ENCODE data around the gene NMNAT3.
"Not testable (repeated sequence)": the region's sequence is repeated elsewhere in the genome, so short reads cannot be mapped to it uniquely, and the experiment has no call there.

NMNAT3 gene

DNA sequence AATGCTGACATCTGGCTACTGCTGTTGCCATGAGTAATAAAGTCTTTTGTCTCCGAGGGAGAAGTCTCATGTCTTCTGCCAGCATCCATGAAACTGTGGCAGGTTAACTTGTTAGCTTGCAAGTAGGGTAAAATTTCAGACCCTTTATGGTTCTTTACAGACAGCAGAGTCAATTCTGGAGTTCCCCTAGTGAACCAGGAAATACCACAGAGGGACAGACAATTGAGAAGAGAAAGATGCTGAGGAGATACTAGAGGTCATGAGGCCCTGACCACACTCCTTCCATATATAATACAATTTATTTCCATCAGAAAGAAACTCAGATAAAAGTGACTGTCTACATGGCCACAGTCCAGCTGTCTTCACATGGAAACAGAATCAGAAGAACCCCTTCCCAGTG, 38.1 kb downstream of the NMNAT3 start:
- DNase-seq (ENCODE audit: insufficient read length, low spot score) (no peak), FAIRE-seq (no peak)

DNA sequence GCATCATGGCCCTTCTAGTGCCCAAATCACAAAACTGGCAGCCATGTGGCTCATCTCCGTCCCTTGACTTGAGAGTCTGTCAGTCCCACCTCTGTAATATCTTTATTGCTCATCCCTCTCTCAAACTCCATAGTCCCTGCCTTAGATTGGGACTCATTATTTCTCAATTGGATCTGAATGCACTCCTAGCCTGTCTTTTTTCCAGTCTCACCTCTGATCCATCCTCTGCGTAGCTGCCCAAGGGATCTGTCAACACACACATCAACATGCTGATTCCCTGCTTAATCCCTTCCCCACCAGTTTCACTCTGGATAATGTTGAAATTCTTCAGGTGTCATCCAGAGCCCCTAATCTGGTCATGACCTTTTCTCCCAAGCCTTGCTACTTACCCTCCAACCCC, 39.3 kb downstream of the NMNAT3 start:
- DNase-seq (ENCODE audit: insufficient read length, low spot score) = no peak
- no peak for FAIRE-seq

DNA sequence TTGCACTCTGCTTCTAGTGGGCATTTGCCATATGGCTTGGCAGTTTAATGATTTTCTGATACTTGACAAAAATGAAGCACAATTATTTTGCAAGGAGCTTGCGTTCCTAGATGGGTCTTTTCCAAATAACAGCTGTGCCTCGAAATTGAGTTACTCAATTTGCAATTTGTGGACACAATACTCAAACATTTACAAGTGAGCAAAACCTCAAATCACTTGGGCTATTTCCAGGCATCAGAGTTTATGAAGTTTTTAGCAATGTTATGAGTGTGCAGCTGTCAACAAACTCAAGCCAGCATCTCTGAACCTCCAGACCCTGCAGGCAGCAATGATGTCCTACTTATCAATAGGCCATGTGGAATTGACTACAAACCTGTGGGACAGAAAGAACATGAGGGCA, 41.3 kb downstream of the NMNAT3 start:
- FAIRE-seq = no peak
- no peak for DNase-seq (ENCODE audit: insufficient read length, low spot score)

DNA sequence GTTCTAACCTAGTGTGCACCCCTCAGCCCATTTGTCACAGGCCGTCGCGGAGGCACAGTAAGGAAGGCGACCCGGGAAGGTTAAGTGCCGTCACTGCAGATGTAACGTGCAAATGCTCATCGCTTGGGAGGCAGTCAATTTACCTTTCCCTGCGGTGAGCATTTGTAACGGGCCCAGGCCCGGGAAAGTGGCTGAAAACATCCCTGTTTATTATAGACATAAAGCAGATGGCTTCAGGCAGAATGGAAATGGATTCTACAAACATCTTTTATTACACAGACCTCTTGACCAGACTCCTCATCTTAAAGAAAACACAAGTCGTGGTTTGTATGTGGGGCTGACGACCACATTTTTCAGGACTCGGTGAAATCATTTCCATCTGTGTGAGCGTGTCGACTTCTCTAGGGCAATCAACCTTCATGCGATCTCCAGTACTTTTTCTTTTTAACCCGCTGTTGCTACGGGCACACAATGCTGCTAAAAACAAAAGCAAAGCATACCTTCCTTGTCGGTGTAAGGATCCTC, 43.6 kb downstream of the NMNAT3 start:
- DNase-seq (ENCODE audit: insufficient read length, low spot score) (no peak), FAIRE-seq (no peak)

DNA sequence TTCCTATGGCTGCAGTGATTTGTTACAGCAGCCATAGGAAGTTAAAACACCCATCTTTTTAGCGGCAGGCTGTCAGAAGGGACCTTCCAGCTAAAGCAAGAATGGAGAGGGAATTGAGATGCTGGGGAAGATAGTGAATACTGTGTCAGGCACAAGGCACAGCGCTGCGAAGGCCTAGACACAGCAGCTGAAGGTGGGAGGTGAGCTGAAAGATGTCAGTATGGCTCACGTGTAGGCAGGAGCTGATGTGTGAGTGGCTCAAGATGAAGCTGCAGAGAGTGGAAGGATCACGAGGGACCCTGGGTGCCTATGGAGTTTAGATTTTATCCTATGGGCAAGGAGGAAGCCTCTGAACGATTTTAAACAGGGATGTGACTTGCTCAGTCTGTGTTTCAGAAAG, 44.3 kb downstream of the NMNAT3 start:
- FAIRE-seq = no peak
- DNase-seq (ENCODE audit: insufficient read length, low spot score) = no peak

DNA sequence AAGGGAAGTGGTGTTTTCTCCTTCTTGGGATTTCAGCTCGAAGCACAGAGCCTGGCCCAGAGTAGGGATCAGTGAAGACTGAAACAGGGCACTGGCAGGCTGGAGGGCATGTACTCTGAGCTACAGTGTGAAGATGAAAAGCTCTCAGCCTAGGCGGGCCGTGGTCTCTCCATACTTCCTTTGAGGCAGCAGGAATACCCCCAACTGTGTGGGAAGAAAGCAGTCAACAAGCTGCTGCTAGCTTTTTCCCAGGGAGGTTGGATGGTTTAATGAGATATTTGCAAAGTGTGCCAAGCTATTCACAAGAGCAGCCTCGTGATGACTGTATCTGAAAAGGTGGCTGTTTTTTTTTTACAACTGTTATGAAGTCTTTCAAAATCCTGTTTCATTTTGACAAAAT, 47.2 kb downstream of the NMNAT3 start:
- no peak for FAIRE-seq
- DNase-seq (ENCODE audit: insufficient read length, low spot score) = no peak

DNA sequence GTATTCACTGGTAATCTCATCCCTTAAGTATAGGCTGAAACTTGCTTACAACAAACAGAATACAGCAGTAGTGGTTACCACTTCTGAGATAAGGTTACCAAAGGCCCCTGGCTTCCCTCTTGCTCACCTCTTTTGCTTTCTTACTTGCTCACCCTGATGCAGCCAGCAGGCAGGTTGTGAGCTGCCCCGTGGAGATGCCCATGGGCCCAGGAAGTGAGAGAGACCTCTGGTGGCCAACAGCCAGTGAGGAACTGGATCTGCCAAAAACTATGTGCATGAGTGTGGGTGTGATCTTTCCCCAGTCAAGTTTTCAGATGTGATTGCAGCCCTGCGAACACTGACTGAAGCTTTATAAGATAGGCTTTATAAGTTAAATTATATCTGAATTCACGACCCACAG, 48.7 kb downstream of the NMNAT3 start:
- FAIRE-seq = no peak
- peak; percentile 15 for DNase-seq (ENCODE audit: insufficient read length, low spot score)

DNA sequence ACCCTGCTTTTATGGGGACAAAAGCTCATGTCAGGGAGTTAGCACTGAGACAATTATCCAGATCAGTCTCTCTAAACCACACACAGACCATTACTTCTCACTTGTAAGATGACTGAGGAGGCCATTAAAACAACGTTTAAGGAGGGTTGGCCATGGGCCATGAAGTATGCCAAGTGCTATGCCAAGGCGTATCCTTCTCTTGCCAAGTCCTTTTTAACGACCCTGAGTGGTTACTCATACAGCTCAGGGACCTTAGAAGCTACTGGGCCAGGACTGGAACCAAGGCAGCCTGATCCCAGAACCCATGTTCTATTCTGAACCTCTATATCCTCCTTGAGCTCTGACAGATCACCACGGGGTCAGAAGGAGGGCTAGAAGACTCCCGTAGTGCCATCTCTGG, 50.0 kb downstream of the NMNAT3 start:
- DNase-seq (ENCODE audit: insufficient read length, low spot score) = no peak
- FAIRE-seq = no peak

DNA sequence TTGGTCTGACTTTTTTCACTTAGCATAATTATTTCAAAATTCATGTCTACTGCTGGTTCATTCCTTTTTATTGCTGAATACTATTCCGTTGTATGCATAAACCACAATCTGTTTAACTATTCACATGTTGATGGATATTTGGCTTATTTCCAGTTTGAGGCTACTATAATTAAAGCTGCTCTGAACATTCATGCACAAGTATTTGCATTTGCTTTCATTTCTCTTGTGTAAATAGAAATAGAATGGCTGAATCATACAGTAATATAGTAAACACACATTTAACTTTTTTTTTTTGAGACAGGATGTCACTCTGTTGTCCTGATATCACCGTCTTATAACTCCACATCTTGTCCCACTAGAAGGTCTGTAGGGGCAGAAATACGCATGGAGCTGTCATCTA, 57.3 kb downstream of the NMNAT3 start:
- DNase-seq (ENCODE audit: insufficient read length, low spot score) (no peak), FAIRE-seq (no peak)

DNA sequence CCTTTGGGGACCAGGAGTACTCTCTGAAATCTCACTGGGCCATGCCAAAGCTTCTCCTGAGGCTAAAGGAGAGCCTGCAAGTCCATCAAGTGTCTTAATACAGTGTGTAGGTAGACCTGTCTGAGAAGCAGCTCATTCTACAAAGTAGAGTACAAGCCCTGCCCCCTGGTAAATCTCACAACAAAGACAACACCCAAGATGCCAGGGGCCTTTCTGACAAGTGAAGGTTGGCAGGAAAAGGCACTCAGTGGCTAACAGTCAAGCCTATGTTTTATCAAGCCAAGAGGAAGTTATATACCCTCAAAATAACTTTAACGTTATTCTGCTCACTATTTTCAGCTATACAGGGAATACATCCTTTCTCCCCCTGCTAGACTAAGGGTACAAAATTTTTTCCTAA, 58.3 kb downstream of the NMNAT3 start:
- DNase-seq (ENCODE audit: insufficient read length, low spot score) (no peak), FAIRE-seq (no peak)

DNA sequence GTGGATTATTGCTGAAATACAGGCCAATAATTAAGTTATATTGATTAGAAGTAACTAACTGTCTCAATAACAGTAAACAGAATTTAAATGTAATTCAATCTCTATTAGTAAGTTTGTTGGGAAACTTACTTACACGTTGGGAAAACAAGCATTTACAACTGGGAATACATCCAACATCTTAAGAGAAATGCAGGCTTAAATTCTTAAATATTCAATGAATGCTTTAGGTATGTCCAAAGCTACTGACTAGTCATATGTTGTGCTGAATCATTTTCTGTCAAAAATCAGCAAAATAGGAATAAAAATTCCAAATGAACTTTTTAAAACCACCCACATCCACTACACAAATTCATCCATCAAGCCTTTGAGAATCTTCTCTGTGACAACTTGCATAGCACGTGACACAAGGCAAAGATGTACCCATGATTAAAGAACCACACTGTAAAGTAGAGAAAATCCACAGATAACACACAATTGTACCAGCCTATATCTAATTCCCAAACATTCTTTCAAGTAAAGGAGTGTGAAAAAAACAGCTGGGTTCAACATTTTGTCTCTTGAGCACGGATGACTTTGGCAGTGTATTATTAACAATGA, 60.0 kb downstream of the NMNAT3 start:
- DNase-seq (ENCODE audit: insufficient read length, low spot score) = no peak
- FAIRE-seq = no peak

DNA sequence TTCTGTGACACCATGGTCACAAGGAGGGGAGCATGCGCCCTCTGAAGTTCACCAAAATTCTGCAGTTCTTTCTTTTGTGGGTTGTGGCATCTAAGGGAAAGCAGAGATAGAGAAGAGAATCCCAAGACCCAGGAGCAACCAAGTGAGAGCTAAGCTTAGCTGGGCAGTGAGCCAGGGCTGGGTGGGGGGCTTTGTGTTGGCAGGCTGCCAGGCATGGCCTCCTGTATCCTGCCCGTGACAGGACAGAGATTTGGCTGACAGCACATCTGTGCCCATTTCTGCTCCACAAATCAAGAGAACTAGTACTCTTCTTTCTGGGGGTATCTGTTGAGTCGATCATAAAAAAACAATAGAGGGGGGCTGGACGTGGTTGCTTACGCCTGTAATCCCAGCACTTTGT, 66.2 kb downstream of the NMNAT3 start:
- DNase-seq (ENCODE audit: insufficient read length, low spot score) (no peak), FAIRE-seq (no peak)

DNA sequence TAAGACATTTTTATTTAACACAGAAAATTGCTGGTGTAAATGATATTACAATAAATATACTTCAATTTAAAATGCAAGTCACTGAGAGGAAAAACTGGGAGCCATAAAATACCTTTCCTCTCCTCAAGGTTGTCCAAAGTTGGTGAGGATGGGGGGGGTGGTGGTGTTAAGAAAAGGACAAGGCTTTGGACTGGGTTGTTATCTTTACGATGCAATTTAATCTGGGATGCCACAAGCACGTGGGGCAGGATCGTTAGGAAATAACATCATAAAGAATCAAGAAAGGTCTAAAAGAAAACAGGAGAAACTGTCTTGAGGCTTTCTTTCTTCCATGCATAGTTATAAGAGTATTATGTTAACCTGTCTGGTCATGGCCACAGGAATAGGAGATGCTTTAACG, 66.9 kb downstream of the NMNAT3 start:
- no peak for FAIRE-seq
- DNase-seq (ENCODE audit: insufficient read length, low spot score) = no peak

DNA sequence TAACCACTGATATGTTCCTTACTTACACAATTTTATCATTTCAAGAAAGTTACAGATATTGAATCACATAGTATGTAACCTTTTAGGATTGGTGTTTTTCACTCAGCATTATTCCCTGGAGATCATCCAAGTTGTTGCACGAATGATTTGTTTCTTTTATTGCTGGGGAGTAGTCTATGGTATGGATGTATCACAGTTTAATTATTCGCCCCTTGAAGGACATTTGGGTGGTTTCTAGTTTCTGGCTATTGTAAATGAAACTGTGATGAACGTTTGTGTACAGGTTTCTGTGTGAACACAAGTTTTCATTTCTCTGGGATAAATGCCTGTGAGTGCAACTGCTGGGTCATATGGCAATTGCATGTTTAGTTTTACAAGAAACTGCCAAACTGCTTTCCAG, 68.8 kb downstream of the NMNAT3 start:
- DNase-seq (ENCODE audit: insufficient read length, low spot score) = no peak
- FAIRE-seq = no peak

DNA sequence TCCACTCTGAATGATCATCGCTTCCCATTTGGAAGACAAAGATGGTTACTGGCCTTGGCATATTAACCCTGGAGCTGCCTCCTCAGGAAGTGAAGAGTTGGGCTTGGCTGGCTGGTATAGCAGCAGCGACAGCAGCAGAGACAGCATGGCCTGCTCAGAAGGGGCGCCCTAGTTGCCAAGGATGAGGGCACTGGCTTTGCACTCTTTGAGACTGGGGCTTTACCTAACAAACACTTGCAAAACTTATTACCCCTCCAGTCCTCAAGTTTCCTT, 69.7 kb downstream of the NMNAT3 start:
- no peak for DNase-seq (ENCODE audit: insufficient read length, low spot score)
- no peak for FAIRE-seq

DNA sequence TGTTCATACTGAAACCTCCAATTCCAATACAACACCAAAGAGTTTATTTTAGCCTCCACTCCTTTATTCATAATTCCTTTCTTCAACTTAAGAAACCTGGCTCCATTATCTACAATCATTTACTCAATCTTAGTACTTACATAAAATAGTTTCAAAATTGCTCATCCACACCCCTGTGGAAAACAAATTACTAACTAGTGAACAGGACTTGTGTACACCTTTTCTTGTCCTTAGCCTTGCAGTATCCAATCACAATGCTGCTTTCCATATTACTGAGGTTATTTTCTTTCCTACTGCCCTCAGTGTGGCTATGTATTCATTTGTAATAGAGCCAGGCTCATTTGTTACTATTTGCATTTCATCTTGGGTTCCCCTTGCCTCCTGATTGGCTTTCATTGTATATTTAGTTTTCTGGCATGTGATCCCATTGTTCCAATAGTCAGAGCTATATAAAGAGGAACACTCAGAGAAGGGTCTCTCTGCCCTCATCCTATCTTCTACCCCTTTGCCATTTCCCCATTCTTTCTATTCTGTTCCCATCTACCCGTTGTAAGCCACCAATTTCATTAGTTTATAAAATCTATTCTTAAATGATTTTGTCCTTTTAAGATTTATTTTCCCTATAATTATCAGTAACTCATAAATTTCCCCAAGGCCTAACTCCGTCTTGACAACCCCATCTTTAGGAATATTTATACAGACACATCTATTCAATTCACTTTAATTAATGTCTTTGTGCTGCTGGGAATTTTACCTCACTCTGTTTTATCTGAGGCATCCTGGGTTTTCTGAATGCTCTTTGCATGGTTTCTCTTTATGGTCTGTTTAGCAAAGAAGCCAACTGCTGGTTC, 70.3 kb downstream of the NMNAT3 start:
- FAIRE-seq (no peak), DNase-seq (ENCODE audit: insufficient read length, low spot score) (no peak)

DNA sequence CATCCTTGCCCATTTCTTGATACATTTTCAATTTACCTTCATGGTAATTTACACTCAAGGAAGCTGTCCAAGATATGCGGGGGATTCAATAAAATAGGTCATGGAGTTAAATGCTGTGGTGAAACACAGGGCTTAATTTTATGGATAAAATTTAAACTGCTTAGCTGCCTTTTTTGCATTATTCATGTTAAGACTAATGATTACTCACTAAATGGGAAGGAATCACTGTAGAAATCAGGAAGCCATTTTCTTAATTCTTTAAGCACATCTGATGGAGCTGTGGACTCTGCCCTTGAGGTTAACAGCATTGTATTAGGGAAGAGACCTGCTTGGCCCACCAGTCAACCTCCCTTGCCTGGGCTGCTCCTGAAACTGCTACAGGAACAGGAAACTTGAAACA, 75.8 kb downstream of the NMNAT3 start:
- FAIRE-seq = no peak
- no peak for DNase-seq (ENCODE audit: insufficient read length, low spot score)

DNA sequence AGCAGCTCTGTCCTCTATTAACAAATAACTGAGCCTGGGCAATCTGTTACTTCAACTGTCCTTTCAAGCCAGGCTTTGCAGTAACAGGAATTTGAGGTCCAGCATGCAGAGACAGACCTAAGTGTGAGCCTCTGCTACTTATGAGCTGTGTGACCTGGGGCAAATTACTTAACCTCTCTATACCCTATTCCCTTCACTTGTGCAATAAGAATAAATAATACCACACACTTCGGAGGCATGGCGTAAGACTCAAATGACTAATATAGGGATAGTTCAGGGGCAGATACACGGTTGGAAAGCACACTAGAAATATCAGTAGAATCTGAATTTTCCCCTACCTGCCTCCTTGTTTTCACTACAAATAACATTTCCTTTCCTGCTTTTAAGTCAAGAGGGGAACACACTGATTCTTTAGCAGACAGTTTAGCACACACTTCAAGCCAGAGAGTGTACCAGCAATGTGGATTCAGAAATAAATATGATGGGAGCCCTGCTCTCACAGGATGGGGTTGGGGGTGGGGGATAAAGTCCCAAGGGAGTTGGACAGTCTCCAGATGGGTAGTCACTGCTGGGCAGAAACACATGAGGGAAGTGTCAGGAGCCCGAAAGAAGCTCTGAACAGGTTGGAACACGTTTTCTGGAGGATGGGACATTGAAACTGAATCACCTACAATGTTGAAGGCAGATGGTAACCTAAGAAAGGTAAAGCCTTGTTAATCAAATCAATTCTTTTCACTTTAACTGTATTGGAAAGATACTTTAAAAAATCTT, 76.4 kb downstream of the NMNAT3 start:
- FAIRE-seq (no peak), DNase-seq (ENCODE audit: insufficient read length, low spot score) (no peak)

DNA sequence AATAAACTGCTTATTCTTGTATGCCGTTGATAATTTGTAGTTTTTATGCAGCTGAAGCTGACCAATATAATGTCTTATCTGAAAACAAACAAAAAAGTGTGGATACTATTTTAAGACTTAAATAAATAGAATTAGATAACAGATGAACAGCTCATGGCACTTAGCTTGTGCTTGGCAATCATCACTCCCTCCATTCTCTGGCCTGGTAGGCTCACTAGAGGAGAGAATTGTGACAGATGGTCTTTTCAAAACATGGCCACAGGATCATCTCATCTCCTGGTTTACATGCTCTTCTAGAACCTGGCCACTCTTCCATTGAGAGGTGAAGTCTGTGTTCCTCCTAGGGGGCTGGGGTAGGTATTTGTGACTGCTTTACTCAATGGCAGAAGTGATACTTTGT, 79.8 kb downstream of the NMNAT3 start:
- FAIRE-seq = no peak
- no peak for DNase-seq (ENCODE audit: insufficient read length, low spot score)

DNA sequence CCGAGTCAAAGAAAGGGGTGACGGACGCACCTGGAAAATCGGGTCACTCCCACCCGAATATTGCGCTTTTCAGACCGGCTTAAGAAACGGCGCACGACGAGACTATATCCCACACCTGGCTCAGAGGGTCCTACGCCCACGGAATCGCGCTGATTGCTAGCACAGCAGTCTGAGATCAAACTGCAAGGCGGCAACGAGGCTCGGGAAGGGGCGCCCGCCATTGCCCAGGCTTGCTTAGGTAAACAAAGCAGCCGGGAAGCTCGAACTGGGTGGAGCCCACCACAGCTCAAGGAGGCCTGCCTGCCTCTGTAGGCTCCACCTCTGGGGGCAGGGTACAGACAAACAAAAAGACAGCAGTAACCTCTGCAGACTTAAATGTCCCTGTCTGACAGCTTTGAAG, 86.6 kb downstream of the NMNAT3 start:
- not testable (repeated sequence) for FAIRE-seq; DNase-seq (ENCODE audit: insufficient read length, low spot score)

DNA sequence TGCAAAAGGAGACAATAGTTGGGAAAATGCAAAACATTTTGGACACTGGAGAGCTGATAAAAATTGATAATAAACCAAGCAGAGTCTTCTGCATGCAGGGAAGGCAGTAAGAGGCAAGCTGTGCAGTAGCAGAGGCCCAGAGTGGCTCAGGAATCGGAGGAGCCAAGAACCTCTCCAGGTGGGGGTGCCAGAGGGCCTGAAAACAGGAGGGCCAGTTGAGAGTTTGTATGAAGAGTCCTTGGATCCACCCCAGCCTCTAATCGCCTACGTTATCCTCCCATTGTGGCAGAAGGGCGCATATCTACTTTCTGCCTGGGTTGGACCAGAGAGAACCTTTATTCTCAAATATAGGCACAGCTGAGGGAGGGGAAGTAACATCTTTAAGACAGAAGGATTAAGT, 89.3 kb downstream of the NMNAT3 start:
- DNase-seq (ENCODE audit: insufficient read length, low spot score) (no peak), FAIRE-seq (no peak)

DNA sequence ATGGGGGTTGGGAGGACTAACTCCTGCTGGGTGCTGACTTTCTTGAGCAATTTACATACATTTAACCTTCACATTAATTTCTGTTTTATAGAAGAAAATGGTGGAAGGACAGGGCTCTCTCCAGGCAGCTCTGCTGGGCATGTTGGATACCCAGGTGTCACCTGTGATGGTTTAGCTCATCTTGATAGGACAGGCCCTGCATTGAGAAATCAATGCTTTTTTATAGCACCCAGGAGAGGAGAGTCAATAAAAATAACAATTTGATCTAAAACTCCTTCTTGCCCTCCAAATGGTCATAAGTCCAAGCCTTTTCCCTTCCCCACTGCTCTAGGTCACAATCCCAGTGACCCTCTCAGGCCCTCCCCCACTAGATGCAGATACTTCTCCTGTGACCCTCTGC, 90.0 kb downstream of the NMNAT3 start:
- DNase-seq (ENCODE audit: insufficient read length, low spot score) (no peak), FAIRE-seq (no peak)

Data from HTR-8/SVneo (cell line).